ENCODE results near the gene USB1.

DNA sequence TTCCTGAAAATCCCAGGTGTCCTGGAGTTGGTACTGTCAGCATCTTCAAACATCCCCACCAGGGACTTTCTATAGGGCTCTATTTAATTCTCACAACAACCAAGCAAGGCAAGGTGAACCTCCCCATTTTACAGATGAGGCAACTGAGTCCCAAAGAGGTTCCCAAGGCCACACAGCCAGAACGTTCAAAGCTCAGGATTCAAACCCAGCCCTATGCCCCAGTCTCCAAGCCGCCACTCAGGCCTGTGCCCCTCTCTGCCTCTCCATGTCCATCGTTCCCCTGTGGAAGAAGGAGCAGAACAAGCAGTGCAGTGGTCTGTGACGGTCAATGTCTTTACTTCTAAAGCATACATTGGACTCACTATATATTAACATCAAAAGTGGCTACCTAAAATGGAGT is 6.8 kb upstream of the USB1 start:
- TF ChIP-seq, protein P1, sequence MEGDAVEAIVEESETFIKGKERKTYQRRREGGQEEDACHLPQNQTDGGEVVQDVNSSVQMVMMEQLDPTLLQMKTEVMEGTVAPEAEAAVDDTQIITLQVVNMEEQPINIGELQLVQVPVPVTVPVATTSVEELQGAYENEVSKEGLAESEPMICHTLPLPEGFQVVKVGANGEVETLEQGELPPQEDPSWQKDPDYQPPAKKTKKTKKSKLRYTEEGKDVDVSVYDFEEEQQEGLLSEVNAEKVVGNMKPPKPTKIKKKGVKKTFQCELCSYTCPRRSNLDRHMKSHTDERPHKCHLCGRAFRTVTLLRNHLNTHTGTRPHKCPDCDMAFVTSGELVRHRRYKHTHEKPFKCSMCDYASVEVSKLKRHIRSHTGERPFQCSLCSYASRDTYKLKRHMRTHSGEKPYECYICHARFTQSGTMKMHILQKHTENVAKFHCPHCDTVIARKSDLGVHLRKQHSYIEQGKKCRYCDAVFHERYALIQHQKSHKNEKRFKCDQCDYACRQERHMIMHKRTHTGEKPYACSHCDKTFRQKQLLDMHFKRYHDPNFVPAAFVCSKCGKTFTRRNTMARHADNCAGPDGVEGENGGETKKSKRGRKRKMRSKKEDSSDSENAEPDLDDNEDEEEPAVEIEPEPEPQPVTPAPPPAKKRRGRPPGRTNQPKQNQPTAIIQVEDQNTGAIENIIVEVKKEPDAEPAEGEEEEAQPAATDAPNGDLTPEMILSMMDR (IDR thresholded peaks at IDR 0.05), result no peak
- TF ChIP-seq POLR2A (IDR thresholded peaks at IDR 0.05), result no peak

All from heart left ventricle (tissue), 13 donors.